Activated CD8-positive, alpha-beta memory T cell treated with anti-CD3 and anti-CD28 coated beads for 48 hours (primary cell): ENCODE results near the gene SELENOV.
A peak's percentile ranks its signal among the peaks of the same experiment; 100 is the strongest.
"Not testable (repeated sequence)": the region's sequence is repeated elsewhere in the genome, so short reads cannot be mapped to it uniquely, and the experiment has no call there.

Experiments
- DNase-seq, 3 experiments: peaks; one replicate each; pipeline ENCODE4 v3.0.0-alpha.2; 2020; ENCODE audit warnings: low read depth in 2 of 3, low spot score in 2 of 3

Gene SELENOV, protein sequence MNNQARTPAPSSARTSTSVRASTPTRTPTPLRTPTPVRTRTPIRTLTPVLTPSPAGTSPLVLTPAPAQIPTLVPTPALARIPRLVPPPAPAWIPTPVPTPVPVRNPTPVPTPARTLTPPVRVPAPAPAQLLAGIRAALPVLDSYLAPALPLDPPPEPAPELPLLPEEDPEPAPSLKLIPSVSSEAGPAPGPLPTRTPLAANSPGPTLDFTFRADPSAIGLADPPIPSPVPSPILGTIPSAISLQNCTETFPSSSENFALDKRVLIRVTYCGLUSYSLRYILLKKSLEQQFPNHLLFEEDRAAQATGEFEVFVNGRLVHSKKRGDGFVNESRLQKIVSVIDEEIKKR

DNA sequence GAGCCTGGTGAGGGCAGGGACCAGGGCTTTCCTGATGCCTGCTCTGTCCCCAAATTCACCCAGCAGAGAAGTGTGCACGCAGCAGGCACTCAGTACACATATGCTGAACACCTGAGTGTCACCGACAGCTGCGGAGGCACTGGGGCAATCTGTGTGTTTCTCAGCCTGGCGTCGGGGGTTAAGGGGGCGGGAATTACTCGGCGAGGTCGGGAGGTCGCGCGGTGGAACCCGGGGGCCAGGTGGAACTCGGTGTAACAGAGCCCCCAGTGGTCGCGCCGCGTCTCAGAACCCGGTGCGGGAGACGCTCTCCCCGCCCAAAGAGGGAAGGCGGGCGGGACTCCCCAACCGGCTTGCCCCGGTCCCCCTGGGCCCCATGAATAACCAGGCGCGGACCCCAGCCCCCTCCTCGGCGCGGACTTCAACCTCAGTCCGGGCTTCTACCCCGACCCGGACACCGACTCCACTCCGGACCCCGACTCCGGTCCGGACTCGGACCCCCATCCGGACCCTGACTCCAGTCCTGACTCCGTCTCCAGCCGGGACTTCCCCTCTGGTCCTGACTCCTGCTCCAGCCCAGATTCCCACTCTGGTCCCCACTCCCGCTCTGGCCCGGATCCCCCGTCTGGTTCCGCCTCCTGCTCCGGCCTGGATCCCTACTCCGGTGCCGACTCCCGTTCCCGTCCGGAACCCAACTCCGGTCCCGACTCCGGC, at the start of gene SELENOV:
SELENOV (plus strand) TSS at position 300 of the 711 bp plus-strand sequence; CDS start at position 374, 74 bp downstream.
- no peak for DNase-seq

DNA sequence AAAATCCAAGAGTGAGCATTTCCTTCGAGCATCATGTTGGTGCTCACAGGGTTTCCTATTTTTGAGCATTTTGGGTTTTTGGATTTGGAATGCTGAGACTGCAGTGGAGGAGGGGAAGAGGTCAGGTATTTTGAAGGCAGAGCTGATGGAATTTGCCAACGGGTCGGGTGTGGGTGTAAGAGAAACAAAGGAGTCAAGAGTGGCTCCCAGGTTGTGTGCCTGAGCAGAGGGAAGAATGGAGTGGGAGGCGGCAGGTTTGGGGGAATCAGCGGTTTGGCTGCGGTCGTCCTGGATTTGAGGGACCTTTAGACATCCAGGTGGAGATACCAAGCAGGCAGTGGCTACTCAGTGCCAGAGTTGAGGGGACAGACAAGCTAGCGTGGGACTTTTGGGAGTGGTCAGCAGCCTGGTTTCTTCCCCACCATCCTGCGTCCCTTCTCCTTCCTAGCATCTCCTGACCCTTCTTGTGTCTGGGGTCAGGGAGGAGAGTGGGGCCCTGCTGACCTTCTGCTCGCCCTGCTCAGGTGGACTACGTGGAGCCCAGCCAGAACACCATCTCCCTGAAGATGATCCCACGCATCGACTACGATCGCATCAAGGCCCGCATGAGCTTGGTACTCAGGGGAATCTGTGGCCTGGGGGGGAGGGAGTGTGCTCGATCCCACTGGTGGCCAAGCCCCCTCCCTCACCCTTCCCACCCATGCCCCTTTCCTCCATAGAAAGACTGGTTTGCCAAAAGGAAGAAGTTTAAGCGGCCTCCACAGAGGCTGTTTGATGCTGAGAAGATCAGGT, 48.8 kb upstream of the SELENOV start:
- DNase-seq: no peak

GRCh38 chr19:39467941-39468340, 47.0 kb upstream of the SELENOV start:
- DNase-seq: no peak

DNA sequence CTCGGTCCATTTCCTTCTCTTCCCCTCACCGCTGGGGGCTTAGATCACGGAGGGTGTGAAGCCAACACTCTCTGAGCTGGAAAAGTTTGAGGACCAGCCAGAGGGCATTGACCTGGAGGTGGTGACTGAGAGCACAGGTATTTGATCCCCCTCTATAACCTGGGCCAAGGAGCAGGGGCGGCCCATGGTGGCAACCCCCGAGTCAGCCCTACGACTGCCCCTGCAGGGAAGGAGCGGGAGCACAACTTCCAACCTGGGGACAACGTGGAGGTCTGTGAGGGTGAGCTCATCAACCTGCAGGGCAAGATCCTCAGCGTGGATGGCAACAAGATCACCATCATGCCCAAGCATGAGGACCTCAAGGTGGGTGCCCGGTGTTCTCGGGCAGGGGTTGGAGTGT, 45.9 kb upstream of the SELENOV start:
- no peak for DNase-seq

- no peak for DNase-seq
Measured at GRCh38 chr19:39469567-39469966, 45.4 kb upstream of the SELENOV start.

GRCh38 chr19:39470724-39471339, 44.1 kb upstream of the SELENOV start:
- no peak for DNase-seq

- no peak for DNase-seq
Measured at GRCh38 chr19:39471756-39472536, 43.0 kb upstream of the SELENOV start.

GRCh38 chr19:39472746-39473442, 42.0 kb upstream of the SELENOV start:
- no peak for DNase-seq

DNA sequence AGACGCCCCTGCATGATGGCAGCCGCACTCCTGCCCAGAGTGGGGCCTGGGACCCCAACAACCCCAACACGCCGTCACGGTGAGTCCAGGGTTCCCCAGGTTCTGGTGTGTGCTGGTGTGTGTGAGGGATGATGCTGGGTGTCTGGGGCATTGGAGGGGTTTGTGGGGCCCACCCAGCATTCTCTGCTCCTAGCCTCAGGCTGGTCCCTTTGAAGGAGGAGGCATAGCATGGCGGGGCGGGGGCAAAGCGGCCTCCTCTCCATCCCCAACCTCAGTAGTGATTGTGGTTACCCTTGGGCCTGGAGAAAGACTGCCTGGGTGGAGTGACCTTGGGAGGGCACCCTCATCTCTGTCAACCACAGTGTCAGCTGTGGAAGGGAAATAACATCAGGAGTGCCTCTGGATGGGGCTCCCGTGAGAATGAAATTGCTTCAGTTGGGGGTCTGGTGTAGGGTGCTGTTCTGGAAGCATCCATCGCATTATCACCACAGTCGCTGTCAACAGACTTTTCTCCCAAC, 41.4 kb upstream of the SELENOV start:
- DNase-seq: no peak

- peak in 2 of 3 experiments; percentile 55 to 61 for DNase-seq
Measured at GRCh38 chr19:39474139-39474620, 40.8 kb upstream of the SELENOV start.

- DNase-seq: no peak
Measured at GRCh38 chr19:39475748-39476147, 39.2 kb upstream of the SELENOV start.

- DNase-seq: not testable (repeated sequence)
Measured at GRCh38 chr19:39479319-39479801, 35.6 kb upstream of the SELENOV start.

DNA sequence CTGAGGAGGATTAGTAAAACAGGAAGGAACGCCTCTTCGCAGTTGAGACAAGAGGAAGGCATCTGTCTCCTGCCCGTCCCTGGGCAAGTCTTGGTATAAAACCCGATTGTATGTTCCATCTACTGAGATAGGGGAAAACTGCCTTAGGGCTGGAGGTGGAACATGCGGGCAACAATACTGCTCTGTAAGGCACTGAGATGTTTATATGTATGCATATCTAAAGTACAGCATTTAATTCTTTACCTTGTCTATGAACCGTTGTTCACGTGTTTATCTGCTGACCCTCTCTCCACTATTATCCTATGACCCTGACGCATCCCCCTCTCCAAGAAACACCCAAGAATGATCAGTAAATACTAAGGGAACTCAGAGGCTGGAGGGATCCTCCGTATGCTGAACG, 35.0 kb upstream of the SELENOV start:
- no peak for DNase-seq

GRCh38 chr19:39480337-39481228, 34.4 kb upstream of the SELENOV start, which contains the start of gene TIMM50:
TSS of gene TIMM50 (plus strand) at chr19:39480838. CDS start at chr19:39480854, 16 bp downstream.
- DNase-seq: peak; percentile 97 to 99 (median 98)

- DNase-seq: no peak
Measured at GRCh38 chr19:39481229-39481545, 33.8 kb upstream of the SELENOV start.

DNA sequence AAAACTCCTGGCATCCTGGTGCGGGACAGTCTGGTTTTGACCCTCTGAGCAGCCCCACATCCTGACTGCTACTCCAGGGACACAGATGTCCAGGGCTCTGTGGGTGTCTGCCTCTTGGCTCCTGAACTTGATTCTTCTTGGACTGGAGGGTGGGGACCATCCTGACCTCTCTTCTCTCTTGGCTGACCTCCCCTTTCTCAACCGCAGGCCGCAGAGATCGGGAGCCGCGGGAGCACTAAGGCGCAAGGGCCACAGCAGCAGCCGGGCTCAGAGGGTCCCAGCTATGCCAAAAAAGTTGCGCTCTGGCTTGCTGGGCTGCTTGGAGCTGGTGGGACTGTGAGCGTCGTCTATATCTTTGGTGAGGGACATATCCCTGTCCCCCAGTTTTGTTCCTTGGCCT, 33.3 kb upstream of the SELENOV start:
- DNase-seq: no peak

DNA sequence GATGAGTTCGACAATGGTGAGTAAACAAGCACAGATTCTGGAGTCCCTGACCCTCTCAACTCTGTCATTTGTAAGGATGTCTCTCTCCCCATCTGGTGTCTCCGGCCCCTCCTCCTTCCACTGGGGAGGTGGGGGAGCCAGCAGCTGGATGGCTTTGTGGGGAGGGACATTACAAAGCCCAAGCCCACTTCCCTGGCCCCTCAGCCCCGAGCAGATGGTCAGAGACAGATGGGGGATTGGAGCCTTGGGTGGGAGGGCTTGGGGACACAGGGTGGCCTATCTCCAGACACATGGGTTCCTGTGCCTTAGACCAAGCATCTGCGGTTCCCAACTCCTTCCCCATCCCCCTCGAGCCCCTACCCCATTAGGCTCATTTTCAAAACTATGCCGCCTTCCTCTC, 31.8 kb upstream of the SELENOV start:
- no peak for DNase-seq

- DNase-seq: no peak
Measured at GRCh38 chr19:39489756-39490155, 25.2 kb upstream of the SELENOV start.
